ENCODE results near the gene TRIM24. TPM values are rescaled to one million over a fixed set of nuclear protein-coding genes. Genes with fewer than 3 reads are reported as not detected.

The TRIM24 gene
- total RNA-seq, 4 donors from 2014 or later, result 13.5 to 21.1 (median 17.7) TPM

DNA sequence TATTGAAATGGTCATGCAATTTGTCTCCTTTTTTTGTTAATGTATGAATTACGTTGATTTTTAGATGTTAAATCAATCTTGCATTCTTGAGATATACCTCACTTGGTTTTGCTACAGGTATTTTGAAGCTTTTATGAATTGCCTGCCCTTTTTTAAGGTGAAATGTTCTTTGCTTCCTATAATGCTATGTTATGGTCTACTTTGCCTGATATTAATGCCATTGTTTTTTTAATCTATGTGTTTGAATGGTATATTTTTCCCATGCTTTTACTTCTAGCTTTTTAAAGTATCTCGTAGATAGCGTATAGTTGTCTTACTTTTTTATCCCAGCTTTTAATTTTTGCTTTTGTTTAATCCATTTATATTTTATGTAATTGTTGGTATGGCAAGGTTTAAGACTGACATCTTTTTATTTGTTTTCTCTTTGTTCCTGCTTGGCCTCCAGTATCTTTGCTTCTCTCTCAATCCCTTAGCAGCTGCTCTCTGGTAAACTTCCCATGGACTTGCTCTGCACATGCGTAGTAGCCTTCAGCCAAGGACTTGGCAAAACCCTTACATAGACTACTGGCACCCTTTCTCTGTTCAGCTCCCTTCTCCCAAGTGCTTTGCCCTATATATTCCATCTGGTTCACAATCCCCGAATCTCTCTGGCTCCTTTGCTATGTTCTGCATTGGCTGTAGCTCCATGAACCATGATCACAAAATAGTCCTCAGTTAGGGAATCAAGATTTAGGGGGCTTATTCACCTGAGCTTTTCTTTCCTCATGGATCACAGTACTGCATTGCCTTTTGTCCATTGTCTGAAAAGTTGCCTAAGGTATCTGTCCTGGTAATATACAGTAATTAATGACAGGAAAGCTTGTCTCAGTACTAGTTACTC is 8.4 kb downstream of the TRIM24 start:
- WGBS, 2 donors, result 83 to 90% methylated on average over 5 of the region's 5 CpGs
- DNase-seq (ENCODE audit: low spot score in 2 of 2), result no peak
- H3K4me3 ChIP-seq (ENCODE audit: low read depth, poor library complexity, severe bottlenecking), result no peak overlapping the region
- intact Hi-C loops (cut with DNase I; ENCODE audit: low total_unique reads), result loop anchor here (5.0 kb wide), 1 partner anchor 339 kb away; no protein-coding TSS in a partner anchor
- TF ChIP-seq, protein P1, sequence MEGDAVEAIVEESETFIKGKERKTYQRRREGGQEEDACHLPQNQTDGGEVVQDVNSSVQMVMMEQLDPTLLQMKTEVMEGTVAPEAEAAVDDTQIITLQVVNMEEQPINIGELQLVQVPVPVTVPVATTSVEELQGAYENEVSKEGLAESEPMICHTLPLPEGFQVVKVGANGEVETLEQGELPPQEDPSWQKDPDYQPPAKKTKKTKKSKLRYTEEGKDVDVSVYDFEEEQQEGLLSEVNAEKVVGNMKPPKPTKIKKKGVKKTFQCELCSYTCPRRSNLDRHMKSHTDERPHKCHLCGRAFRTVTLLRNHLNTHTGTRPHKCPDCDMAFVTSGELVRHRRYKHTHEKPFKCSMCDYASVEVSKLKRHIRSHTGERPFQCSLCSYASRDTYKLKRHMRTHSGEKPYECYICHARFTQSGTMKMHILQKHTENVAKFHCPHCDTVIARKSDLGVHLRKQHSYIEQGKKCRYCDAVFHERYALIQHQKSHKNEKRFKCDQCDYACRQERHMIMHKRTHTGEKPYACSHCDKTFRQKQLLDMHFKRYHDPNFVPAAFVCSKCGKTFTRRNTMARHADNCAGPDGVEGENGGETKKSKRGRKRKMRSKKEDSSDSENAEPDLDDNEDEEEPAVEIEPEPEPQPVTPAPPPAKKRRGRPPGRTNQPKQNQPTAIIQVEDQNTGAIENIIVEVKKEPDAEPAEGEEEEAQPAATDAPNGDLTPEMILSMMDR (IDR thresholded peaks at IDR 0.05), result no peak
- TF ChIP-seq POLR2A (IDR thresholded peaks at IDR 0.05), result no peak

DNA sequence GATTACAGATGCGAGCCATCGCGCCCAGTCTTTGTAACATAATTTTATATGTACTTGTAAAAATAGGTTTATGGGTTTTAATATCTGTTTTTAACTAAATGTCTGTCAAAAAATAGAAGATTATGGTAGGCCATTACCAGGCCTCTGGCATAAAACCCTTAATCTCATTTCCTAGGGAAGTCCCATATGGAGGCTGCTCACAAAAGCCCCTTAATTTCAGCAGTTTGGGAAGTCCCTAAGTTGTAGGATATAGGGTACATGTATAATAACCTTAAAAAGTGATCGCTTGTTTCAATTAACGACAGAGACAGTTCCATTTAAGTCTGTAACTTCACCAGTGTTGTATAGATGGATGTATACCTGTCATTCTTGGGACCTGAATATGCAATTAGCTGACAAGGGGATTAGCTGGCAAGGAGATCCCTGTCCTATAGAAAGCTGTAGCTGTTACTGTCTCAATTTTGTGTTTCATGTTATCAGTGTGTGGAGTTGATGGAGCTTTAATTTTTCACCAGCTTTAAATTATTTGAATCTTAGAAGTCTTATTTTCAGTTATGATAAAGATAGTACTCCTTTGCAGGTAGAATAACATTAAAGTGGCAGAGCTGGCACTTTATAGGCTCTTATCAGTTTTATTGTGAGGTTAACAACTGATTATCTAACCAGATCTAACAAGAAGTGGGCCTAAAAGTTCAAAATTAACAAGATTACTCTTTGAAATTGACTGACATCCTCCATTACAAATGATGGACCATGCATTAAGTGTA is 10.5 kb downstream of the TRIM24 start:
- no peak for DNase-seq (ENCODE audit: low spot score in 2 of 2)
- no peak overlapping the region for H3K4me3 ChIP-seq (ENCODE audit: low read depth, poor library complexity, severe bottlenecking)
- 96% methylated on average over 5 of the region's 5 CpGs for WGBS, 2 donors
- intact Hi-C loops (cut with DNase I; ENCODE audit: low total_unique reads), result no loop called here
- TF ChIP-seq, protein P1 (IDR thresholded peaks at IDR 0.05), result no peak
- TF ChIP-seq POLR2A (IDR thresholded peaks at IDR 0.05), result no peak

DNA sequence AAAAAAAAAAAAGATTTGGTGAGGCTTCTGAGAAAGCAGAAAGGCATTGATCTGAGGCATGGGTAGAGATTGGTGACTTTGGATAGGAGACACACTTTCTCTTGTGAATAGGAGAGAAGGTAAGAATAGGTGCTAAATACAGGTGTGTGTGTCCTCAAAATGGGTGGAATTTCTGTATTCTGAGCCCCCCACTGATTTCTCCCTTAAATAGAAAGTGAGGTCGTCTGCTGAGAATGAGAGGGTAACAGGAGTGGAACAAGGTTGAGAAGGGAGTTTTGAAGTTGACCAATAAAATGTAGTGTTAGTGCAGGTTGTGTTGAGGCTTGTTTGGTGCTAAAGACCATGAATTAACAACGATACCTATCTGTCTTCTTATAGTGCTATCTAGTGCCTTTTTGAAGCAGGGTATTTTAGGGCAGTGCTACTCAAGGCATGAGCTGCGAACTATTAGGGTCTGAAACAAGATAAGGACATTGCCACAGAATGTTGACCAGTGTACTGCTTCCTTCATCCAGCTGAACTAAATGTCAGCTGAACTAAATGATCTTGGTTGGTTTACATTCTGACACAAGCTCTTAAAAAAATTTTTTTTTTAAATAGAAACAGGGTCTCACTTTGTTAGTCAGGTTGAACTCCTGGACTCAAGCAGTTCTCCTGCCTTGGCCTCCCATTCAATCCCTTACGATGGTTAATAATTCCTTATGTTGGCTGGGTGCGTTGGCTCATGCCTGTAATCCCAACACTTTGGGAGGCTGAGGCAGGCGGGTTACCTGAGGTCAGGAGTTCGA is 12.4 kb downstream of the TRIM24 start:
- no peak for DNase-seq (ENCODE audit: low spot score in 2 of 2)
- intact Hi-C loops (cut with DNase I; ENCODE audit: low total_unique reads), result no loop called here
- no peak overlapping the region for H3K4me3 ChIP-seq (ENCODE audit: low read depth, poor library complexity, severe bottlenecking)
- WGBS, 2 donors, result 90 to 96% methylated on average over 7 of the region's 7 CpGs
- TF ChIP-seq POLR2A (IDR thresholded peaks at IDR 0.05), result no peak
- TF ChIP-seq, protein P1 (IDR thresholded peaks at IDR 0.05), result no peak

DNA sequence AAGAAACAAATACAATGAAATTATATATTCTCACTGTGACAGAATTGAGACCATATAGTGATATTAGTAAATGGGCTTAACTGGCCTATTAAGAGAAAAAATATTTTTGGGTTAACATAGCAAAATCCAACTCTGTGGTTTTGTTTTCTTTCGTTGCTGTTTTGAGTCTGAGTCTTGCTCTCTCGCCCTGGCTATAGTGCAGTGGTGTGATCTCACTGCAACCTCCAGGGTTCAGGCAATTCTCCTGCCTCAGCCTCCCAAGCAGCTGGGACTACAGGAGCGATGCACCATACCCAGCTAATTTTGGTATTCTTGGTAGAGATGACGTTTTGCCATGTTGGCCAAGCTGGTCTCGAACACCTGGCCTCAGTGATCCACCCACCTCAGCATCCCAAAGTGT is 15.3 kb downstream of the TRIM24 start:
- TF ChIP-seq, protein P1 (IDR thresholded peaks at IDR 0.05), result no peak
- no peak for TF ChIP-seq POLR2A (IDR thresholded peaks at IDR 0.05)
- DNase-seq (ENCODE audit: low spot score in 2 of 2), result no peak
- H3K4me3 ChIP-seq (ENCODE audit: low read depth, poor library complexity, severe bottlenecking), result no peak overlapping the region
- intact Hi-C loops (cut with DNase I; ENCODE audit: low total_unique reads), result no loop called here
- 93% methylated on average over 5 of the region's 5 CpGs for WGBS, 2 donors

DNA sequence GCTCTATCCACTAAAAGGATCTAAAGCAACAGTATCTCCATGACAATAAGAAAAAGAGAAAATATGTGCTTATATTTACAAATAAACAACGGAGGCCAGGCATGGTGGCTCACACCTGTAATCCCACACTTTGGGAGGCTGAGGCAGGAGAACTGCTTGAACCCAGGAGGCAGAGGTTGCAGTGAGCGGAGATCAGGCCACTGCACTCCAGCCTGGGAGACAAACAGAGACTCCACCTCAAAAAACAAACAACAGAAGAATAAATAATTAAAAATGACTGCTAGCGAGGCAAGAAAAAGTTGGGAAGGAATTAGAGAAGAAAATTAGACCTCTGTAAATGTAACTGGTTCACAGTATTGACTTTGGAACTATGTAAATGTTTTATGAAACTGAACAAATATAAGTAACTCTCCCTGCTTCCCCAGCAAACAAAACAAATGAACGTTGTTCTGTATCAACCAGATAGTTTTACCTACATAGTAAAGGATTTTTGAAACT is 17.1 kb downstream of the TRIM24 start:
- 70 to 71% methylated on average over 4 of the region's 4 CpGs for whole genome bisulfite sequencing, 2 donors
- no peak overlapping the region for H3K4me3 ChIP-seq (ENCODE audit: low read depth, poor library complexity, severe bottlenecking)
- TF ChIP-seq POLR2A (IDR thresholded peaks at IDR 0.05), result no peak
- TF ChIP-seq, protein P1 (IDR thresholded peaks at IDR 0.05), result no peak
- no peak for DNase-seq (ENCODE audit: low spot score in 2 of 2)
- intact Hi-C loops (cut with DNase I; ENCODE audit: low total_unique reads), result no loop called here
